Esophagus muscularis mucosa (tissue), 3 donors: ENCODE data around the gene C12orf42.

Source experiments
- CTCF ChIP-seq, 3 experiments: fragments of 200-600 bp in 2 of 3; fragments of 450-650 bp in 1 of 3; sonication (generic) in 2 of 3; IDR thresholded peaks; one replicate each; pipeline ENCODE4 v1.5.1; 2017 to 2019; ENCODE audit warnings: antibody characterized with exemption in 3 of 3, mild to moderate bottlenecking in 2 of 3, moderate library complexity in 1 of 3
- POLR2A ChIP-seq: fragments of 450-650 bp; IDR thresholded peaks from one replicate; pipeline ENCODE4 v1.6.1; 2017; ENCODE audit warnings: antibody characterized with exemption, moderate library complexity, mild to moderate bottlenecking, low read depth
- POLR2AphosphoS5 ChIP-seq, 2 donors: sonication (generic); formaldehyde crosslinking; IDR thresholded peaks; one replicate each; pipeline ENCODE4 v1.6.1; 2017; ENCODE audit warnings: antibody characterized with exemption in 2 of 2

- TF ChIP-seq POLR2A (no peak), POLR2AphosphoS5 (IDR thresholded peaks at IDR 0.05) (no peak), CTCF (IDR thresholded peaks at IDR 0.05) (no peak)
Observed at GRCh38 chr12:103379670-103380069, 116.1 kb downstream of the C12orf42 start.
